Measurements from ENCODE around the gene DUSP15. TPM values are rescaled to one million over a fixed set of nuclear protein-coding genes. Genes with fewer than 3 reads are reported as not detected.
"Not testable (repeated sequence)": the region's sequence is repeated elsewhere in the genome, so short reads cannot be mapped to it uniquely, and the experiment has no call there.

Gene DUSP15
- total RNA-seq, 1 experiment from 2014 or later, result not detected

DNA sequence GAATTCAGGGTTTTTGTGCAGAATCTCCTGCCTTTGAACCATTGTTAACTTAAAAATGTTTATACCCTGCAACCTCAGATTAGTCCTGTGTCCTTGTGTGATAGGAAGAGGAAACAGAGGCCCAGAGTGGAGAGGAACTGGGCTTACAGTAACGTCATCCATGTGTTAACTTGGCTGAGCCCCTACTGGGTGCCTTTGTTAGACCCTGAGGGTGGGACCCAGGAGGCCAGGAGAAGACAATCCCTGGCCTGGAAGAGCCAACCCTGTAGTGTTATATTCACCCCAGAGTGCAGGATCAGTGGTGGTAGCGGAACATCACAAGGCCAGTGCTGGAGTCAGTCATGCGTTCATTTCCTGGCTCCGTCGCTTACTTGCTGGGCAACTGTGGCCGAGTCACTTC is 40.6 kb downstream of the DUSP15 start:
- Histone ChIP-seq H3K79me2 (ENCODE audit: insufficient read depth, low read length) (no peaks in the 10 kb centered on the region), H3K9ac (ENCODE audit: low read length) (no peak overlapping the region), H3K4me2 (ENCODE audit: low read length) (no peak overlapping the region), H3K9me3 (ENCODE audit: control insufficient read depth in 1 of 2, insufficient read depth in 1 of 2, low read depth in 1 of 2, low read length in 2 of 2) (no peaks in the 10 kb centered on the region), H3K27ac (ENCODE audit: low read depth, low read length) (no peak overlapping the region), H4K20me1 (ENCODE audit: insufficient read depth) (no peaks in the 10 kb centered on the region), H3K36me3 (ENCODE audit: control insufficient read depth in 1 of 2, insufficient read depth in 2 of 2, low read length in 2 of 2) (no peaks in the 10 kb centered on the region), H2AFZ (ENCODE audit: low read depth, low read length, poor library complexity, severe bottlenecking) (no peak overlapping the region), H3K27me3 (ENCODE audit: insufficient read depth, low read length) (no peaks in the 10 kb centered on the region), H3K9me2 (ENCODE audit: insufficient read depth) (no peaks in the 10 kb centered on the region), H3K4me1 (ENCODE audit: control insufficient read depth in 1 of 2, insufficient read depth in 2 of 2, low read length in 2 of 2) (0 out of 4 replicates have a peak, but pooled peaks cover 0 to 2% of the 10 kb centered on the region in 2 experiments), H3K4me3 (replicated peaks in 1 of 2; ENCODE audit: low read depth in 1 of 2, low read length in 2 of 2) (no peak overlapping the region)
- ATAC-seq (no peak), DNase-seq (ENCODE audit: low read depth, low spot score) (no peak)
- ChIA-PET POLR2A (no interaction called here), RAD21 (ENCODE audit: low non-redundant PET in 1 of 2, low total read pairs in 2 of 2, uncharacterized antibody in 2 of 2, unreplicated experiment in 2 of 2) (no interaction called here), CTCF (interaction anchor here (1.7 kb wide), 1 partner anchor 23 kb away, joined by 6 read pairs; no protein-coding TSS in a partner anchor)
- no TSS peak for BruUV-seq (replicated peaks)
- intact Hi-C loops (cut with micrococcal nuclease), result no loop called here
- TF ChIP-seq POLR2AphosphoS5 (IDR thresholded peaks at IDR 0.05; ENCODE audit: low read depth, low read length), result no peak
- TF ChIP-seq YY1 (IDR thresholded peaks at IDR 0.05; ENCODE audit: extremely low read depth, insufficient replicate concordance, low read depth, low read length), result no peak
- TF ChIP-seq FOSL1 (IDR thresholded peaks at IDR 0.05; ENCODE audit: low read depth), result no peak
- TF ChIP-seq CEBPB (IDR thresholded peaks at IDR 0.05; ENCODE audit: low read depth), result no peak
- no peak for TF ChIP-seq JUND (IDR thresholded peaks at IDR 0.05)
- TF ChIP-seq, protein P1, sequence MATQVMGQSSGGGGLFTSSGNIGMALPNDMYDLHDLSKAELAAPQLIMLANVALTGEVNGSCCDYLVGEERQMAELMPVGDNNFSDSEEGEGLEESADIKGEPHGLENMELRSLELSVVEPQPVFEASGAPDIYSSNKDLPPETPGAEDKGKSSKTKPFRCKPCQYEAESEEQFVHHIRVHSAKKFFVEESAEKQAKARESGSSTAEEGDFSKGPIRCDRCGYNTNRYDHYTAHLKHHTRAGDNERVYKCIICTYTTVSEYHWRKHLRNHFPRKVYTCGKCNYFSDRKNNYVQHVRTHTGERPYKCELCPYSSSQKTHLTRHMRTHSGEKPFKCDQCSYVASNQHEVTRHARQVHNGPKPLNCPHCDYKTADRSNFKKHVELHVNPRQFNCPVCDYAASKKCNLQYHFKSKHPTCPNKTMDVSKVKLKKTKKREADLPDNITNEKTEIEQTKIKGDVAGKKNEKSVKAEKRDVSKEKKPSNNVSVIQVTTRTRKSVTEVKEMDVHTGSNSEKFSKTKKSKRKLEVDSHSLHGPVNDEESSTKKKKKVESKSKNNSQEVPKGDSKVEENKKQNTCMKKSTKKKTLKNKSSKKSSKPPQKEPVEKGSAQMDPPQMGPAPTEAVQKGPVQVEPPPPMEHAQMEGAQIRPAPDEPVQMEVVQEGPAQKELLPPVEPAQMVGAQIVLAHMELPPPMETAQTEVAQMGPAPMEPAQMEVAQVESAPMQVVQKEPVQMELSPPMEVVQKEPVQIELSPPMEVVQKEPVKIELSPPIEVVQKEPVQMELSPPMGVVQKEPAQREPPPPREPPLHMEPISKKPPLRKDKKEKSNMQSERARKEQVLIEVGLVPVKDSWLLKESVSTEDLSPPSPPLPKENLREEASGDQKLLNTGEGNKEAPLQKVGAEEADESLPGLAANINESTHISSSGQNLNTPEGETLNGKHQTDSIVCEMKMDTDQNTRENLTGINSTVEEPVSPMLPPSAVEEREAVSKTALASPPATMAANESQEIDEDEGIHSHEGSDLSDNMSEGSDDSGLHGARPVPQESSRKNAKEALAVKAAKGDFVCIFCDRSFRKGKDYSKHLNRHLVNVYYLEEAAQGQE (IDR thresholded peaks at IDR 0.05; ENCODE audit: low read depth), result no peak
- no peak for TF ChIP-seq ZNF274 (IDR thresholded peaks at IDR 0.05; ENCODE audit: low read depth, low read length)
- TF ChIP-seq, protein P2, sequence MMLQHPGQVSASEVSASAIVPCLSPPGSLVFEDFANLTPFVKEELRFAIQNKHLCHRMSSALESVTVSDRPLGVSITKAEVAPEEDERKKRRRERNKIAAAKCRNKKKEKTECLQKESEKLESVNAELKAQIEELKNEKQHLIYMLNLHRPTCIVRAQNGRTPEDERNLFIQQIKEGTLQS (IDR thresholded peaks at IDR 0.05), result no peak
- no peak for TF ChIP-seq EGR1 (IDR thresholded peaks at IDR 0.05; ENCODE audit: low read depth)
- no peak for TF ChIP-seq SP1 (IDR thresholded peaks at IDR 0.05; ENCODE audit: low read depth)
- TF ChIP-seq EZH2 (IDR thresholded peaks at IDR 0.05), result no peak
- no peak for TF ChIP-seq RAD21 (IDR thresholded peaks at IDR 0.05; ENCODE audit: low read depth)
- TF ChIP-seq, protein P3, sequence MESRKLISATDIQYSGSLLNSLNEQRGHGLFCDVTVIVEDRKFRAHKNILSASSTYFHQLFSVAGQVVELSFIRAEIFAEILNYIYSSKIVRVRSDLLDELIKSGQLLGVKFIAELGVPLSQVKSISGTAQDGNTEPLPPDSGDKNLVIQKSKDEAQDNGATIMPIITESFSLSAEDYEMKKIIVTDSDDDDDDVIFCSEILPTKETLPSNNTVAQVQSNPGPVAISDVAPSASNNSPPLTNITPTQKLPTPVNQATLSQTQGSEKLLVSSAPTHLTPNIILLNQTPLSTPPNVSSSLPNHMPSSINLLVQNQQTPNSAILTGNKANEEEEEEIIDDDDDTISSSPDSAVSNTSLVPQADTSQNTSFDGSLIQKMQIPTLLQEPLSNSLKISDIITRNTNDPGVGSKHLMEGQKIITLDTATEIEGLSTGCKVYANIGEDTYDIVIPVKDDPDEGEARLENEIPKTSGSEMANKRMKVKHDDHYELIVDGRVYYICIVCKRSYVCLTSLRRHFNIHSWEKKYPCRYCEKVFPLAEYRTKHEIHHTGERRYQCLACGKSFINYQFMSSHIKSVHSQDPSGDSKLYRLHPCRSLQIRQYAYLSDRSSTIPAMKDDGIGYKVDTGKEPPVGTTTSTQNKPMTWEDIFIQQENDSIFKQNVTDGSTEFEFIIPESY (IDR thresholded peaks at IDR 0.05; ENCODE audit: extremely low read depth, insufficient replicate concordance, low read length), result no peak
- TF ChIP-seq TCF7L2 (IDR thresholded peaks at IDR 0.05; ENCODE audit: borderline replicate concordance, extremely low read depth, insufficient read depth, insufficient read length), result no peak
- TF ChIP-seq MAX (IDR thresholded peaks at IDR 0.05), result no peak

GRCh38 chr20:31828016-31828415 is 42.3 kb downstream of the DUSP15 start:
- H3K9ac ChIP-seq (ENCODE audit: low read length); H4K20me1 ChIP-seq (ENCODE audit: insufficient read depth); H3K4me1 ChIP-seq (ENCODE audit: control insufficient read depth in 1 of 2, insufficient read depth in 2 of 2, low read length in 2 of 2); H3K9me2 ChIP-seq (ENCODE audit: insufficient read depth); H3K4me3 ChIP-seq (replicated peaks in 1 of 2; ENCODE audit: low read depth in 1 of 2, low read length in 2 of 2); H2AFZ ChIP-seq (ENCODE audit: low read depth, low read length, poor library complexity, severe bottlenecking); H3K36me3 ChIP-seq (ENCODE audit: control insufficient read depth in 1 of 2, insufficient read depth in 2 of 2, low read length in 2 of 2); H3K9me3 ChIP-seq (ENCODE audit: control insufficient read depth in 1 of 2, insufficient read depth in 1 of 2, low read depth in 1 of 2, low read length in 2 of 2); BruUV-seq (replicated peaks); intact Hi-C loops (cut with micrococcal nuclease); H3K79me2 ChIP-seq (ENCODE audit: insufficient read depth, low read length); CTCF ChIA-PET; ATAC-seq; H3K4me2 ChIP-seq (ENCODE audit: low read length); H3K27ac ChIP-seq (ENCODE audit: low read depth, low read length); H3K27me3 ChIP-seq (ENCODE audit: insufficient read depth, low read length); RAD21 ChIA-PET (ENCODE audit: low non-redundant PET in 1 of 2, low total read pairs in 2 of 2, uncharacterized antibody in 2 of 2, unreplicated experiment in 2 of 2); DNase-seq (ENCODE audit: low read depth, low spot score): not testable (repeated sequence)
- POLR2A ChIA-PET, result interaction anchor here (0.6 kb wide), 1 partner anchor 169 kb away, joined by 3 read pairs; no protein-coding TSS in a partner anchor
